ENCODE measurements around the gene ARMC5.
"Not testable (repeated sequence)": the region's sequence is repeated elsewhere in the genome, so short reads cannot be mapped to it uniquely, and the experiment has no call there.

The ARMC5 gene, protein sequence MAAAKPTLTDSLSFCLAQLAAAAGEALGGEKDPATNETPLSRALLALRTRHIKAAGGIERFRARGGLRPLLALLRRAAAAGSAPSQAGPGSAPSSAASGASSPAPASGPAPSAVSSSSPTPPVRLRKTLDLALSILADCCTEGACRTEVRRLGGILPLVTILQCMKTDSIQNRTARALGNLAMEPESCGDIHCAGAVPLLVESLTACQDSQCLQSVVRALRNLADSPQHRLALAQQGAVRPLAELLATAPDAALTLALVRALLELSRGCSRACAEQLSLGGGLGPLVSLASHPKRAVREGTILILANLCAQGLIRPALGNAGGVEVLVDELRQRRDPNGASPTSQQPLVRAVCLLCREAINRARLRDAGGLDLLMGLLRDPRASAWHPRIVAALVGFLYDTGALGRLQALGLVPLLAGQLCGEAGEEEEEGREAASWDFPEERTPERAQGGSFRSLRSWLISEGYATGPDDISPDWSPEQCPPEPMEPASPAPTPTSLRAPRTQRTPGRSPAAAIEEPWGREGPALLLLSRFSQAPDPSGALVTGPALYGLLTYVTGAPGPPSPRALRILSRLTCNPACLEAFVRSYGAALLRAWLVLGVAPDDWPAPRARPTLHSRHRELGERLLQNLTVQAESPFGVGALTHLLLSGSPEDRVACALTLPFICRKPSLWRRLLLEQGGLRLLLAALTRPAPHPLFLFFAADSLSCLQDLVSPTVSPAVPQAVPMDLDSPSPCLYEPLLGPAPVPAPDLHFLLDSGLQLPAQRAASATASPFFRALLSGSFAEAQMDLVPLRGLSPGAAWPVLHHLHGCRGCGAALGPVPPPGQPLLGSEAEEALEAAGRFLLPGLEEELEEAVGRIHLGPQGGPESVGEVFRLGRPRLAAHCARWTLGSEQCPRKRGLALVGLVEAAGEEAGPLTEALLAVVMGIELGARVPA

DNA sequence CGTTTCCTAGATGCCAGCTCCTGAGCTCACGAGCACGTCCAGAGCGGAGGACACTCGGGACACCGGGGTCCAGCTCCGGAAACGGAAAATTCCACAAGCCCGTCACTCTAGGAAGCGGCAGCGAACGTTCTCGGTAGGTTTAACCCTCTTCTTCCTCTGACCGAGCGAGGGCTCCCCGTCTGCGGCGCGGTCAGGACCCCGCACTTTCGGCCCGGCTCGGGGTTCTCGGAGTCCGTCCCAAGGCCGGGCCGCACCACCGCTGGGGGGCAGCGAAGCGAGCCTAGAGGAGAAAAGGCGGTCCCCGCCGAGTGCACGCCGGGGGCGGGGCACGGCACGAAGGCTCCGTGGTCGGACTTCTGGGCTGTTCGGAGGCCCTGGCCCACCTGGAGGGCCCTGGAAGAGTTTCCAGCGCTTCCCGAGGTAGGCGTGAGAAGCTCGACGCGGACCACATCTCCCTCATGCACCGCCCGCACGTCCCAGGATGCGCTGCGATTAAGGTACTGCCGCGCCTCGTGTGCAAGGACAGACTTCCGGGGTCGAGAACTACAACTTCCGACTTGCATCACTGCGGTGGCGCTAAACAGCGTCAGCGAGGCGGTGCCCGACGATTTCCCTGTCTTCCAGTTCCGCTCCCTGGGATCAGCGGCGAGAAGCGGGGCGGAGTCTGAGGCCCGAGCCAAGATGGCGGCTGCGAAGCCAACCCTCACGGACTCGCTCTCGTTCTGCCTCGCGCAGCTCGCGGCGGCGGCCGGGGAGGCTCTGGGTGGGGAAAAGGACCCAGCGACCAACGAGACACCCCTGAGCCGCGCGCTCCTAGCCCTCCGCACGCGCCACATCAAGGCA, at the start of gene ARMC5:
ARMC5 (plus strand) TSS at position 658 of the 843 bp plus-strand sequence; CDS start at position 682, 24 bp downstream.
- peak; percentile 98 for DNase-seq

DNA sequence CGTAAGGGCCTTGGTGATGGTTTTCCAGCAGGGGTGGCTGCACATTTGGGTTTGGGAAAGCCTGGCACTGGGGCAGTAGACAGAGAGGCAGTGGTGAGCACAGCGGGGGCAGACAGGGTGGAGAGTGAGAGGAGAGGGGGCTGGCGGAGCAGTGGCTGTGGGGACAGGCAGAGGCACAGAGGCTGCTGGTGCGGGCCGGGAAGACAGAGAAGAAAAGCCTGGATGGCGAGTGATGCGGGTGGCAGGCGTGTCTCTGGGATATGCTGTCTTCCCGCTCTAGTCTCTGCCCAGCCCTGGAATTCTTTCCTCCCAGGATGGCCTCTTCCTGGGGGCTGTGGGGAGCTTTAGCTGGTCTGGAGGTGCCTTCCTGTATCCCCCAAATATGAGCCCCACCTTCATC, 49.2 kb upstream of the ARMC5 start:
- no peak for DNase-seq

DNA sequence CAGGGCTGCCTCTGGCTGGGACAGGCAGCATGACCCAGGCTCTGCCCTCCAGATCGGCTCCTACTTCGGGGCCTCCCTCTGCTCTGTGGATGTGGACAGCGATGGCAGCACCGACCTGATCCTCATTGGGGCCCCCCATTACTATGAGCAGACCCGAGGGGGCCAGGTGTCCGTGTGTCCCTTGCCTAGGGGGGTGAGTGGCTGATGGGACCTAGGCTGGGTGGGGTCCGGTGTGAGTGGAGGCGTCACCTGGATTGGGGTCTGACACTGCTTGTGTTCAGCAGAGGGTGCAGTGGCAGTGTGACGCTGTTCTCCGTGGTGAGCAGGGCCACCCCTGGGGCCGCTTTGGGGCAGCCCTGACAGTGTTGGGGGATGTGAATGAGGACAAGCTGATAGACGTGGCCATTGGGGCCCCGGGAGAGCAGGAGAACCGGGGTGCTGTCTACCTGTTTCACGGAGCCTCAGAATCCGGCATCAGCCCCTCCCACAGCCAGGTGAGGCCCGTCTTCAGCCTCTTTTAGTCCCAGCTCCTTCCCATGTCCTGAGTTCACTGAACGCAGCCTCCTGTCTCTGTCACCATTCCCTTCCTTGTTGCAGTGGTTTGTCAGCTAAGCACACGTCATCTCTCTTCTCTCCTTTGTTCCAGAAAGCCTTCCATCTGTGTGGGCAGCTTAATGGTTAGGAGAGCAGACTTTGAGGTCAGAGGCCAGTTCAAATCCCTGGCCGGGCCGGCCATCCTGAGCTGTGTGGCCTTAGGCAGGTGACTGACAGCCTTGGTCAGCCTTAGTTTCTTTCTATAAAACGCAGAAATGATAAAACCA, 48.1 kb upstream of the ARMC5 start:
- DNase-seq = no peak

DNA sequence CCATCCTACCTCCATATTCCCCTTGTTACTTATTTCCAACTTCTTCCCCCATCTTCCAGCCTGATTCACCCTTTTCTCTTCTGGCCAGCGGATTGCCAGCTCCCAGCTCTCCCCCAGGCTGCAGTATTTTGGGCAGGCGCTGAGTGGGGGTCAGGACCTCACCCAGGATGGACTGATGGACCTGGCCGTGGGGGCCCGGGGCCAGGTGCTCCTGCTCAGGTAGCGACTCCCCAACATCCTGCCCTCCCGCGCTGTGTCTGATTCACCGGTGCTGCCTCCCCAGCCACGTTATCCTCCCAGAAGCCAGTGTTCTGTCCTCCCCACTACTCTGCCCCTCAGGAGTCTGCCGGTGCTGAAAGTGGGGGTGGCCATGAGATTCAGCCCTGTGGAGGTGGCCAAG, 46.6 kb upstream of the ARMC5 start:
- DNase-seq = no peak

DNA sequence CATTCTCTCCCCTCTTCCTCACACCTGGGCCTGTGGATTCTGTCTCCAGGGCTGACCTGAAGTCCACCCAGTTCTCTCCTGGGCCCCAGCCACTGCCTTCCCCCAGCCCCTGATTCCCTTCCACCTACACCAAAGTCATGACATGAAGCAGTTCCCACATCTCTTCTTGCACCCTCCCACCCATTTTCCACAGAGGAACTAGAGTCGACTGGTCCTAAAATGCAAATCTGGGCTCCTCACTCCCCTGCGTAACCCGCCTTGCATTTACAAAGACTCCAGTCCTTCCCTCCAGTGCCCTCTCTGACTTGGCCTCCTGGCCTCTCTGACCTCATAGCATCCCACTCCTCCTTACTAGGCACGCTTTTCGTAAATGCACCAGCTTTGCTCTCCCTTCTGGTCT, 45.9 kb upstream of the ARMC5 start:
- DNase-seq = no peak

DNA sequence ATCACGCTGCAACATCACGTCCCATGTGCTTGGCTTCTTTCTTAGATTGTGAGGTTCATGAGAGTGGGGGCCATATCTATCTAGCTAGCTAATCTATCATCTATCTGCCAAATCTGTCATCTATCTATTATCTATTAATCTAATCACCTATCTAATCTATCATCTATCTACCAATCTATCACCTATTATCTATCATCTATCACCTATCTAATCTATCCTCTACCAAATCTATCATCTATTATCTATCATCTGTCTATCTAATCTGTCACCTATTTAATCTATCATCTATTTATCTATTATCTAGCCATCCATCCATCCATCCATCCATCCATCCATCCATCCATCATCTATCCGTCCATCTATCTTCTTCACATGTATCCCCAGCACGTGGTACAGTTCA, 45.4 kb upstream of the ARMC5 start:
- no peak for DNase-seq

DNA sequence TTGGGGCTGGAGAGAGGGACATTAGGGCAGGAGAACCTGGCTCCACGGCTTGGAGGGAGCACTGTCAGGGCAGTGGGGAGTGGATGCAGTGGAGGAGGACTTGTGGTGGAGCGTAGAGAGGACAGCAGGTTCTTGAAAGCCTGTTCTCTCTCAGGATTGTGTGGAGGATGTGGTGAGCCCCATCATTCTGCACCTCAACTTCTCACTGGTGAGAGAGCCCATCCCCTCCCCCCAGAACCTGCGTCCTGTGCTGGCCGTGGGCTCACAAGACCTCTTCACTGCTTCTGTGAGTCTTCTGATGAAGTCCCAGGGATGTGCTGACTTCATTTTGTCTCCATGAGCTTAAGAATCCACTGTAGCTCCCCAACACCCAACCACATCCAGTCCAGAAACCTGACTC, 44.6 kb upstream of the ARMC5 start:
- peak; percentile 8 for DNase-seq

DNA sequence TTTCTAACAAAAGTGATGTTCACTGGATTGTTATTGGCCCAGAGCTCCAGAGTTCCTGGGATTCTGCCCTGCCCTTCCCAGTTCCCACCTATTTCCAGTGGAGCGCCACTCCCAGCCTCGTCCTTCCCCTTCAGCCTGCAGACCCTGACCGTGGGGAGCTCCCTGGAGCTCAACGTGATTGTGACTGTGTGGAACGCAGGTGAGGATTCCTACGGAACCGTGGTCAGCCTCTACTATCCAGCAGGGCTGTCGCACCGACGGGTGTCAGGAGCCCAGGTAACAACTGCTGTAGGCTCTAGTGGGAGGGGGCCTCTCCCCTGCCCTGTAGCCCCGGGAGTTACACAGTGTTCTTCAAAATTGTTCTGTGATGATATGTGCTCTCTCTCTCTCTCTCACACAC, 42.9 kb upstream of the ARMC5 start:
- DNase-seq = no peak

DNA sequence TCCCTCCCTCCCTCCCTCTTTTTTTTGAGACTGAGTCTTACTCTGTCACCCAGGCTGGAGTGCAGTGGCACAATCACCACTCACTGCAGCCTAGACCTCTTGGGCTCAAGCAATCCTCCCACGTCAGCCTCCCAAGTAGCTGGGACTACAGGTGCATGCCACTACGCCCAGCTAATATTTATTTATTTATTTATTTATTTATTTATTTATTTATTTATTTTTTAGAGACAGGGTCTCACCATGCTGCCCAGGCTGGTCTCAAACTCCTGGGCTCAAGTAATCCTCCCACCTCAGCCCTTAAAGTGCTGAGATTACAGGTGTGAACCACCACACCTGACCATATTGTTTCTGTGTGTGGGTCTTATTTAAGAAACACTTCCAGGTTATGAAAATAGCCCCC, 42.3 kb upstream of the ARMC5 start:
- DNase-seq = not testable (repeated sequence)

DNA sequence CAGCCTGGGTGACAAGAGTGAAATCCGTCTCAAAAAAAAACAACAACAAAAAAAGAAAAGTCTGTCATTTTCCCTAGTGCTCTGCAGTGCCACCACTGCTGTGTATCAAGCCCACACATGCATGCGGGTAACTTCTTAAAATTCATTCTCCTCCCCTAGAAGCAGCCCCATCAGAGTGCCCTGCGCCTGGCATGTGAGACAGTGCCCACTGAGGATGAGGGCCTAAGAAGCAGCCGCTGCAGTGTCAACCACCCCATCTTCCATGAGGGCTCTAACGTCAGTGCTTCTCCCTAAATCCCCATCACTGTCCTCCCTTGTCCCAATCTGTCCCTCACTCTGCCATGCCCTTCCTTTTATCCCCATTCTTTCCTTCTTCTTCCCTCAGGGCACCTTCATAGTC, 41.4 kb upstream of the ARMC5 start:
- DNase-seq = no peak

DNA sequence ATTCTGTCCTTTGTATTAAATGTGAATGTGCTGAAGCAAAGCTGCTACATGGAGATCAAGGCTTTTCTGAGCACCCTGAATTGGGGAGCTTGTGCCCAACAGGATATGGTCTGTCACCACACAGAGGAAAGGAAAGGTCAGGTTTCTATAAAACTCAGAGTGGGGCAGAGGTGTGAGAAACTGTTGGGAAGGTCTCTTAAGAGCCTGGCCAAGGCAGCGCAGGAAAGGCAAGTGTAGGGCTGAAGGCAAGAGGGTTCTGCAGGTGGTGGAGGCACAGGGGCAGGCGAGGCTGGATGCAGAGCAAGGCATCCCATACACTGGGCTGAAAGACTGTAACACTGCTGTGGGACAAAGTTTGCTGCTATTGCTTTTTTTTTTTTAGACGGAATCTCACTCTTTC, 39.3 kb upstream of the ARMC5 start:
- peak; percentile 5 for DNase-seq

DNA sequence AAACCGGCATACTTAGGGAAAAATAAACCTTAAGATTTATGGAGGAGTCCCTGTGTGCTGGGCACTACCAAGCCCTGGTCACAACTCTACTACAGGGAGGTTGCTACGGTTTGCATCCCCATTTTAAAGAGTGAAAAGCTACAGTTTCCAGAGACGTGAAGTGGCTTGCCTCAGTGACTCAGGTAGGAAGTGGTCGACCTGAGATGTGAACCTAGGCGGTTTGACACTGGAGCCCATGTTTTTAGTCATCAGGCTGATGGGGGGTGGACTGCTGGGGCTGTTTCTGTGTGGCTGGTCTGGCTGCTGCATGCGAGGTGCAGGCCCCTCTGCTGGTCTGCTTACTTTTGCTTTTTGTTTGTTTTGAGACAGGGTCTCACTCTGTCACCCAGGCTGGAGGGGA, 37.7 kb upstream of the ARMC5 start:
- DNase-seq = peak; percentile 48

DNA sequence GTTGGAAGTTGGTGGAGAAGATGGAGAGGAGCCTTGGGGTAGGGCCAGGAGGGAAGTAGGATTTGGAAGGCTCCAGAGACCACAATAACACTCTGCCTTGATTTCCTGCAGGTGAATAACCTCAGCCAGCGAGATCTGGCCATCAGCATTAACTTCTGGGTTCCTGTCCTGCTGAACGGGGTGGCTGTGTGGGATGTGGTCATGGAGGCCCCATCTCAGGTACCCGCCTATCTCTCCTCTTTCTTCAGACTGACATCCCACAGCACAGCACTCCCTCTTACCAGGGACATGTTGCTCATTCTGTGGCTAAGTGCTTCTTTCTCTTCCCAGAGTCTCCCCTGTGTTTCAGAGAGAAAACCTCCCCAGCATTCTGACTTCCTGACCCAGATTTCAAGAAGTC, 36.1 kb upstream of the ARMC5 start:
- no peak for DNase-seq

DNA sequence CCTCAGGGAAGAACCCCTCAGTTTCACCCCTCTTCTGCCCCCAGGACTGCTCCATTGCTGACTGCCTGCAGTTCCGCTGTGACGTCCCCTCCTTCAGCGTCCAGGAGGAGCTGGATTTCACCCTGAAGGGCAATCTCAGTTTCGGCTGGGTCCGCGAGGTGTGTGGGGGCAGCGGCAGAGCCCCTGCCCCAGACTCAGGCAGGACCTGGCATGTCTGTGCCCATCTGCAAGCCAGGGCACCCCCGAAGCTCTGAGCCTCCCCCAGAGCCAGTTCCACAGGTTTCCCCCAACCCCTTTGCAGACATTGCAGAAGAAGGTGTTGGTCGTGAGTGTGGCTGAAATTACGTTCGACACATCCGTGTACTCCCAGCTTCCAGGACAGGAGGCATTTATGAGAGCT, 35.5 kb upstream of the ARMC5 start:
- no peak for DNase-seq

DNA sequence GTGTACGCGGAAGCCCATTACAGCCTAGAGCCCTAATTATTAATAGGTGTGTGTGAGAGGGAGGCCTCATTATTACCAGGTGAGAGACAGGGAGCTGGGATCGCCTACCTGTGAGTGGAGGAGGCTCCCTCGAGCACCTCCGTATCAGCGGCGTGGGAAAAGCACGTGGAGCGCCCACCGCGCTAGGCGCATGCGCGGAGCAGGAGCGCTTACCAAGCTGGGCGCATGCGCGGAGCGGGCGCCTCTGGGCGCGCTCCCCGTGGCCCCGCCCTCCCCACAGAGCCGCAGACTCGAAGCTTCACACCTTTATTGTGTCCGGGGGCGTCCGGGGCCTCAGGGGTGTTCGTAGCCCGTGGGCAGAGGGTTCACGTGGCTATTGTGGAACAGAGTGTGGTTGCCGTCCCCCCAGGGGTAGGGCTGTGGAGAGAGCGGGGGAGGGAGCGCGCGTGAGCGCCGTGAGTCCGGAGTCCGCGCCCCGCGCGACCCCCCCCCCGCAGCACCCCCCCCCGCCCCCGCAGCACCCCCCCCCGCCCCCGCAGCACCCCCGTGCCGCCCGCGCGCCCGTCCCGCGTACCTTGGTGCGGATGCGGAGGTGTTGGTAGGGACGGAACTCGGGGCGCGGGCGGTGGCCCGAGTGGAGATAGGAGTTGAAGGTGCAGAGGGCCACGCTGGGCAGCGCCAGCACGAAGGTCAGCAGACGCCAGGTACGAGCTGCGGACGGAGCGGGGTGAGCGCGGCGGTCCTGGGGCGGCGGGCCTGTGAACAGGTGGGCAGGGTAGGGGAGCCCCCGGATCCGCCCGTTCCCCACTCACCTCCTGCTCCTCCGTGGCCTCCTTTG, 31.6 kb upstream of the ARMC5 start:
- DNase-seq = peak; percentile 75

DNA sequence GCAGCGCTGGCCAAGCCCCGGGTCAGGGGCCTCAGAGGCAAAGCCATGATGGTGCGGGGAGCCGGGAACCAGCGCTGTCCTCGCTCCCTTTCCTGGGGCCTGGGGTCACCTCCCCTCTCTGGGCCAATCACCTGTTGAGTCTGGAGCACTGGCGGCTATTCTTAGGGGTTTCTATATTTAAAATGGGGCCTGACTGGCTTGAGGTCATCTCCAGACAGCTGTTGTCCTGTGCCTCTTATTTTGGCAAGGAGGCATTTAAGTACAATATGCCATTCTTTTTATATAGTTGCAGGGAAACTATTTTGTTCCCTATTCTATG, 31.1 kb upstream of the ARMC5 start, which contains the start of gene COX6A2:
COX6A2 (minus strand) TSS at position 82 of the 319 bp plus-strand sequence; CDS start at position 47, 35 bp downstream.
- DNase-seq = no peak

DNA sequence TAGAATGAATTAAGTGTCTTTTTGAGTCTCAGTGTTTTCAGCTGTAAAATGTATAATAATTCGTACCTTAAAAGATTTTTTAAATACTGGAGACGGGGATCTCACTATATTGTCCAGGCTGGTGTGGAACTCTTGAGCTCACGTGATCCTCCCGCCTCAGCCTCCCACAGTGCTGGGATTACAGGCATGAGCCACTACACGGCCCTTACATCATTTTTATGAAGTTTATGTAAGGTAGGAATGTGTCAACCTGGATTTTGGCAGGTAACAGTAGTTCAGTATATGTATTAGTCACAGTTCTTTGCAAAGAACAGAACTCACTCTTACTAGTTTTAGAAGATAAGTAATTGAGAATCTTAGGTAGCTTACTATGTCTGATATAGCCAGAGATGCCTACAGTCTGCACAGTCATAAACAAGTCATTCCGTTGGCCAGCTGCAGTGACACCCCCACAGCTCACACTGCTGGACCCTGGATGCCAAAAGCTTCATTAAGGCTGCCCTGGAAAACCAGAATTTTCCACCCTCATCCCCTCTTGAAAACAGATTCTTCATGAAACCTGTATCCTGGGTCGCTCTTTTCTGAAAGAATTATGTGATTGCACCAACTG, 30.6 kb upstream of the ARMC5 start:
- DNase-seq = no peak

DNA sequence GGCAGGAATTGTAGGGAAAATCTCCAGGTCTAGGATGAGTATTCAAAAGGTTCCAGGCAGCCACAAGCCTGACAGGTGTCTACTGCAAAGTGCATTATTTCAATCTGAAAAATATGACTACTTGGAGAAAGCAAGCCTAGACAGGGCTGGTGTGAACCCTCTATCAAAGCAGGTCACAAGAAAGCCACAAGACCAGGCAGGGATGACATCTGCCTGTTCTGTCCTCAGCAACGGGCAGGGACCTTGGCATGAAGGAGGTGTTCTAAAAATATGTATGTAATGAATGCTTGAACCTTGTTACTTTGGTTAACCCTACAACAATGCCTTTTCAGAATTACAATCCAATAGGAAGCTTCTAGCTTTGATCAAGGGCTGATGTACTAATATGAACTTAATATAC, 30.0 kb upstream of the ARMC5 start:
- no peak for DNase-seq

DNA sequence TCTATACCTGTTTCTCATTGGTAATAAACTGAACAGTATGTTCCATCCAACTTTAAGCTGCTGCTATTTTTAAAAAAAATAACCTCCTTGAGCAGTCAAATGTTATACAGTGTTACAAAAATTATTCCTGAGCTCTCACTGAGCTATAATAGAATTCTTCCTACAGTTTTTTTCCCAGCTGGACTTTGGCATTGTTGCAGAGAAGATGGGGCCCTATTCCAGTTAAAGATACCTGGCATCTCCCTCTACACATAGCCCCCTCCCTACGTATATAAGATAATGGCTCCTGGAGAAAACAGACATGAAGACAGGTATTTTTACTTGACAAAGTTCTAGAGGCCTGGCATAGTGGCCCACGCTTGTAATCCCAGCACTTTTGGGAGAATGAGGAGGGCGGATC, 29.5 kb upstream of the ARMC5 start:
- no peak for DNase-seq

DNA sequence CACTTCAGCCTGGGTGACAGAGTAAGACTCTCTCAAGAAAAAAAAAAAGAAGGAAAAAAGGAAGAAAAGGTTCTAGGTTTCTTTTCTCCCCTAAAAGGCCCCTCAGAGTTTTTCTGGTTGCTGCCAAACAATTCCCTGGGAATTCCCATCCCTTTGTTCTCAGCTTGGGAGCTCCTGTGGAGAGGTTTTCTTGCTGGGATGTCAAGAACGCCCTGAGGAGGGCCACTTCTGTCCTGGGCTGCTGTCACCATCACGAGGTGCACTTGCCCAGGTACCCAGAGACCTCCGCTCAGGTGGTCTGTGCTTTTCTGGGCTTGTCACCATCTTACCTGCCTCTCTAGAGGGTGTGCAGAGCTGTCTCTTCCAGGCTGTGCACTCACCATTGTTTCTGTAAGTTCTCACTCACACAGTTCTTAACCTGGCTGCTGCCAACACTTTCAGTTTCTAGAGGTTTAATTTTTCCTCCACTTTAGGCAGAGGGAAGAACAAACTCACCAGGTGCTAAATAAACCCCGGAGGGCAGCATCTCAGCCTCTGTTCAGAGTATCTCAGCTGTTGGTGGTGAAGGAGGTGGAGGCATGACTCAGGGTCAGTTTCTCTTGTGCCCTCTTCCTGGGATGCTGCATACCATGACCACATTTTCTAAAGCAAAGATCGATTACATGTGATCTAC, 28.8 kb upstream of the ARMC5 start:
- DNase-seq = no peak

Data from CD4-positive, alpha-beta T cell treated with Interleukin-17A for 1 hour (primary cell).